ENCODE data around the gene TMEM164.

- TF ChIP-seq, protein P1, sequence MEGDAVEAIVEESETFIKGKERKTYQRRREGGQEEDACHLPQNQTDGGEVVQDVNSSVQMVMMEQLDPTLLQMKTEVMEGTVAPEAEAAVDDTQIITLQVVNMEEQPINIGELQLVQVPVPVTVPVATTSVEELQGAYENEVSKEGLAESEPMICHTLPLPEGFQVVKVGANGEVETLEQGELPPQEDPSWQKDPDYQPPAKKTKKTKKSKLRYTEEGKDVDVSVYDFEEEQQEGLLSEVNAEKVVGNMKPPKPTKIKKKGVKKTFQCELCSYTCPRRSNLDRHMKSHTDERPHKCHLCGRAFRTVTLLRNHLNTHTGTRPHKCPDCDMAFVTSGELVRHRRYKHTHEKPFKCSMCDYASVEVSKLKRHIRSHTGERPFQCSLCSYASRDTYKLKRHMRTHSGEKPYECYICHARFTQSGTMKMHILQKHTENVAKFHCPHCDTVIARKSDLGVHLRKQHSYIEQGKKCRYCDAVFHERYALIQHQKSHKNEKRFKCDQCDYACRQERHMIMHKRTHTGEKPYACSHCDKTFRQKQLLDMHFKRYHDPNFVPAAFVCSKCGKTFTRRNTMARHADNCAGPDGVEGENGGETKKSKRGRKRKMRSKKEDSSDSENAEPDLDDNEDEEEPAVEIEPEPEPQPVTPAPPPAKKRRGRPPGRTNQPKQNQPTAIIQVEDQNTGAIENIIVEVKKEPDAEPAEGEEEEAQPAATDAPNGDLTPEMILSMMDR (conservative IDR thresholded peaks at IDR 0.05; ENCODE audit: low read depth, low read length) = no peak
- TF ChIP-seq RFX5 (IDR thresholded peaks at IDR 0.05; ENCODE audit: low read depth, low read length) = no peak
These were observed 44.1 kb downstream of the TMEM164 start for GRCh38 chrX:110046971-110047370.

Measured in IMR-90 (cell line).